GM18507 (cell line): Measurements from ENCODE around the gene MTHFD2L.
"Not testable (repeated sequence)": the region's sequence is repeated elsewhere in the genome, so short reads cannot be mapped to it uniquely, and the experiment has no call there.

Experiments
- DNase-seq: peaks from one replicate; pipeline ENCODE4 v3.0.0; 2011; ENCODE audit warnings: low read depth; ENCODE audit not compliant: insufficient read length; ENCODE audit errors: extremely low spot score
- FAIRE-seq: peaks from 2 replicates; lab custom pipeline; 2011; peaks lifted over from hg19 to GRCh38; lab: Jason Lieb, UNC

The MTHFD2L gene

DNA sequence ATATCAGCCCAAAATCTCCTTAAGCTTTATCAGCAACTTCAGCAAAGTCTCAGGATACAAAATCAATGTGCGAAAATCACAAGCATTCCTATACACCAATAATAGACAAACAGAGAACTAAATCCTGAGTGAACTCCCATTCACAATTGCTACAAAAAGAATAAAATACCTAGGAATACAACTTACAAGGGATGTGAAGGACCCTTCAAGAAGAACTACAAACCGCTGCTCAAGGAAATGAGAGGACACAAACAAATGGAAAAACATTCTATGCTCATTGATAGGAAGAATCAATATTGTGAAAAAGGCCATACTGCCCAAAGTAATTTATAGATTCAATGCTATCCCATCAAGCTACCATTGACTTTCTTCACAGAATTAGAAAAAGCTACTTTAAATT, 27.1 kb upstream of the MTHFD2L start:
- FAIRE-seq, result not testable (repeated sequence)

DNA sequence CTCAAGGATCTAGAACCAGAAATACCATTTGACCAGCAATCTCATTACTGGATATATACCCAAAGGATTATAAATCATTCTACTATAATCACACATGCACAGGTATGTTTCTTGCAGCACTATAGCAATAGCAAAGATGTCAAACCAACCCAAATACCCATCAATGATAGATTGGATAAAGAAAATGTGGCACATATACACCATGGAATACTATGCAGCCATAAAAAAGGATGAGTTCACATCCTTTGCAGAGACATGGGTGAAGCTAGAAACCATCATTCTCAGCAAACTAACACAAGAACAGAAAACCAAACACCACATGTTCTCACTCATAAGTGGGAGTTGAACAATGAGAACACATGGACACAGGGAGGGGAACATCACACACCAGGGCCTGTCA, 25.7 kb upstream of the MTHFD2L start:
- not testable (repeated sequence) for DNase-seq, FAIRE-seq

More for the DNA sequence above, 27.1 kb upstream of the MTHFD2L start:
- not testable (repeated sequence) for DNase-seq

DNA sequence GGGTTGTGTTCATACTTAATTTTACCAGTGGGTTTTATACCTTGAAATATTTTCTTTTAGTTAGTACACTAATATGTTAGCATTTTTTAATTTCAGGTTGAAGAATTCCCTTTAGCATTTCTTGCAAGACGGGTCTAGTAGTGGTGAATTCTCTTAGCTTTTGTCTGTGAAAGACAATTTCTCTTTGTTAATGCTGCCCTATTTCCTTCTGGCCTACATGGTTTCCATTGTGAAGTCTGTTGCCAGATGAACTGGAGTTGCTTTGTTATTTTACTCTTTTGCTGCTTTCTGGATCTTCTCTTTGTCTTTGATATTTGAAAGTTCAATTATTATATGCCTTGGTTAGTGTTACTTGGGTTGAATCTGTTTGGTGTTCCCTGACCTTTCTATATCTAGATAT, 25.0 kb upstream of the MTHFD2L start:
- no peak for FAIRE-seq
- no peak for DNase-seq

DNA sequence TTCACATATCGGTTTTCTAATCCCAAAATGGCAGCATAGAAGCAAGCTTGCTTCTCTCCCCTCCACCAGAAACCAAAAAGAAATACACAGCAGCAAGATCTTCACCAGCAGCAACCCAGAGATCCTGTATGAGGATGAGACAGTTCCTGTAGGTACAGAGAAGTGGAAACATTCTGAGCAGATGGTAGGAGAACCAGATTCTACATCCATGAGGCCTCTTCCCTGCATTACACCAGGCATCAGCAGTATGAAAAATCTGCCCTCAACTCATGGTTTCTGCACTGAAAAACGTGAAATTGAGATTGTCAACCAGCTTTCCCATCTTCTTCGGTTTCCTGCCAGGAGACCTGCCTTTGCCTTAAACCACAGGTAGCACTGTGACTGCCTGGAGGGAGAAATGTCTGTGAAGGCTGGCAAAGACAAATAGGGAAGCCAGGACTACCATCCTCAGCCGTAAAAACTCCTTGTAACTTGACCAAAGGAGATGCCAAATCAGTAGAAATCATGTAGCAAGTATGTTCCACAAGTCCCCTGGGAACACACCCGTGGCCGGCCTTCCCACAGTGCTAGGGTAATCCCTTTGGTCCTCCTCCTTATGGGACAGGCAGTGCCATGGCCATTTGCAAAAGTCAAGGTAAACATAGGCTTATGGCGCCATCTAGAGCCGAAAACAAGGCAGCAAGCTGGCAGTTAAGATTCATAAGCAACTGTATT, 24.0 kb upstream of the MTHFD2L start:
- DNase-seq, result peak; percentile 2
- FAIRE-seq, result peak; percentile 80

DNA sequence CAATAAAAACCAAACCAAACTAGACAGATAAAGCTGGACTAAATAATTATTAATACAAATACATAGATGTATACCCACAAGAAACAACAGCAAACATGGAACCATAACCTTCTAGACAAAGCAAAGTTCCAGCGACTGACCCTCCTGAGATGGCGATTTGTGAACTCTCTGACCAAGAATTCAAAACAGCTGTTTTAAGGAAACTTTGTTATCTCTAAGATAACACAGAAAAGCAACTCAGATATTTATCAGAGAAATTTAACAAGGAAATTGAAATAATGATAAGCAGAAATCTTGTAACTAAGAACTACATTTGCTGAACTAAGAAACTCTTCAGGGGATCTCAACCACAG, 23.4 kb upstream of the MTHFD2L start:
- no peak for FAIRE-seq
- no peak for DNase-seq

DNA sequence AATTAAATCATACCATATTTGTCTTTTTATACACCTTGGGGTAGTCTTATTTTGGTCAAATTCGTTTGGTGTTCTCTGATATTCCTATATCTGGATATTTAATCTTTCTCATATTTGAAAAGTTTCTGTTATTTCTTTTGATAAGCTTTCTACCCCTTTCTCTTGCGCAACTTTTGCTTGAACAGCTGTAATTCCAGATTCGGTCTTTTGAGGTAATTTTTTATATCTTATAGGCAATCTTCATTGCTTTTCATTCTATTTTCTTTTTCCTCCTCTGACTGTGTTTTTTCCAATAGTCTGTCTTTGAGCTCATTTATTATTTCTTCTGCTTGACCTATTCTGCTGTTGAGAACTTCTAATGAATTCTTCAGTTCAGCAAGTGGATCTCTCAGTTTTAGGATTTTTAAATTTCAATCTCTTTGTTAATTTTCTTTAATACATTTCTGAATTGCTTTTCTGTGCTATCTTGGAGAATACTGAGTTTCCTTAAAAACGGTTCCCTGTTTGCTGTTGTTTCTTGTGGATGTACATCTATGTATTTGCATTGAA, 11.3 kb upstream of the MTHFD2L start:
- no peak for FAIRE-seq
- DNase-seq, result no peak

DNA sequence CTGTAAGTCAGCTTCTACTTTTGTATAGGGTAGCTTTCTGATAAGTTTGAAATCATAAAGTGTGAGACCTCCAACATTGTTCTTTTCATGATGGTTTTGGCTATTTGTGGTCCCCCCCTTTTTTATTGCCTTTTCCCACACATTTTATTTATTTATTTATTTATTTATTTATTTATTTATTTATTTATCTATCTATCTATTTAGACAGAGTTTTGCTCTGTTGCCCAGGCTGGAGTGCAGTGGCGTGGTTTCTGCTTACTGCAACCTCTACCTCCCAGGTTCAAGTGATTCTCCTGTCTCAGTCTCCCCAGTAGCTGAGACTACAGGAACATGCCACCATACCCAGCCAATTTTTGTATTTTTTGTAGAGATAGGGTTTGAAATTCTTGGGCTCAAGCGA, 9.7 kb upstream of the MTHFD2L start:
- FAIRE-seq, result no peak
- no peak for DNase-seq

DNA sequence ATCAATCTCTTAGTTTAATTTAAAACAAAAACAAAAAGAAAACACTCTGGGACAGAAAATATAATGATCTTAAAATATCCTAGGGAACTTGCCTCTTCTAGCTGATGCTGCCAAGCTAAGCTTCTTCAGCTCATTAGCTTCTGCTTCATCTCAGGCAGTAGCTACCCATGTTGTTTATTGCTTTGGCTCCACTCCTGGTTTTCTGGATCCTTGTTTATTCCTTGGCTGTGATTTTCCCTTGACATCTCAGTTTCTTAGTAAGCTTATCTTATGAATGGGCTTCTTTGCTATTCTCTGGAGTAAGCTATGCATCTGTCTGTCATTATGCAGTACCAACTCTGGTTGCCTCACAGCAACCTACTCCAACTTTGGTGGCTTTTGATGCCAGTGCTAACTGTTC, 5.1 kb upstream of the MTHFD2L start:
- FAIRE-seq, result peak; percentile 39
- DNase-seq, result no peak

DNA sequence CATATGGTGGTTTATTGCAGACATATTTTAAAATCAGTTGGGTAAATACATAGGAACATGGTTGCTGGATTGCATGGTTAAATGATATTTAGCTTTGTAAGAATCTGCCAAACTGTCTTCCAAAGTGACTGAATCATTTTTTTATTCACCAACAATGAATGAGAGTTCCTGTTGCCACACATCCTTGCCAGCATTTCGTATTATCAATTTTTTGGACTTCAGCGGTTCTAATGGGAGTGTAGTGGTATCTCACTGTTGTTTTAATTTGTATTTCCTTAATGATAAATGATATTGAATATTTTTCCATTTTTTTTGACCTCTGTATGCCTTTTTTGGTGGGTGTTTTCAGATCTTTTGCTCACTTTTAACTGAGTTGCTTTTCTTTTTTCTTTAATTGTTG, 1.4 kb upstream of the MTHFD2L start:
- DNase-seq (no peak), FAIRE-seq (peak; percentile 5)

DNA sequence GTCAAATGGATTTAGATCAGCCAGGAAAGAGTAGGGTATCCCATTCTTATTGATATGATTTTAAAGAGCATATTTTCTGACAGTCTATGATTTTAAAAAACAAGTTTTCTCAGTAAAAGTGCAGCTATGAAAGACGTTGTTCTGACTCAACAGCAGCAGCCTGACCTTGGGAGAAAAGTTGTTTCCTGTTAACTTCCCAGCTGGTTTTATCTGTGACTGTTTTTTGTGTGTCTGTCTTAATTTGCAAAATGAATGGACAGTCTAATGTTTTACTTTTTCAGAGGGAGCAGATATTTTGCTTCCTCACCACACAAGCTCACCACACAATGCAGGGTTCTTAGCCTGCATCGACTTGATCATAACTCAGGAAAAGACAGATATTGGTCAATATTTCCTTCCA, 764 bp upstream of the MTHFD2L start:
- DNase-seq (no peak), FAIRE-seq (peak; percentile 60)

DNA sequence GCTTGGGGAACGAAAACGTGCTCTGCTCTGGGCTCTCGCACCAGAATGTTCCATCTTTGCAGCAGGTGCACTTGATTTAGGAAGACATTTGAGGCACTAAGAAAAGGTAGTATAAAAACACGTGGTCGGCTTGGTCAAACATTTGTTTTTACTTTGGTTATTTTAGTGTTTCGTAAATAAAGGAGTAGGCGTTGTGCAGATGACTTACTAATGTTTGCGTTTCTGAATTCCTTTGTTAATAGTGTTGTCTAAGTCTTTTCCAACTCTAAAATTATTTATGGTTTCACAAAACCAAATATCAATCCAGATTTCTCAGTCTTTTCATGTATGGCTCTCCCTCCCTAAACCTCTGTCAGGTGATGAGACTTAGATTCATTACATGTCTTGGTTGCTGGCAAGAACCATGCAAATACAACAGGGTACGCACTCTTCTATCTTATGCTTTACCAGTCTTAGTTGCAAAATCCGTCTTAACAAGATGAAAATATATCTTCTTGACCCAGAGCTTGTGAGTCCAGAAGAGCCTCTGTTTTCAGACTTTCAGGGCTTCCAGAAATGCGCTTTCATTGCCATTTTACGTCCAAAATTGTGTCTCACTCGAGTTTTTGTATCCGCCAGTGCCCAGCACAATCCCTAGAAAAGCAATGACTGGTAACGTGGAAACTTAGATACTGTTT, 686 bp downstream of the MTHFD2L start:
- DNase-seq (no peak), FAIRE-seq (peak; percentile 56)

DNA sequence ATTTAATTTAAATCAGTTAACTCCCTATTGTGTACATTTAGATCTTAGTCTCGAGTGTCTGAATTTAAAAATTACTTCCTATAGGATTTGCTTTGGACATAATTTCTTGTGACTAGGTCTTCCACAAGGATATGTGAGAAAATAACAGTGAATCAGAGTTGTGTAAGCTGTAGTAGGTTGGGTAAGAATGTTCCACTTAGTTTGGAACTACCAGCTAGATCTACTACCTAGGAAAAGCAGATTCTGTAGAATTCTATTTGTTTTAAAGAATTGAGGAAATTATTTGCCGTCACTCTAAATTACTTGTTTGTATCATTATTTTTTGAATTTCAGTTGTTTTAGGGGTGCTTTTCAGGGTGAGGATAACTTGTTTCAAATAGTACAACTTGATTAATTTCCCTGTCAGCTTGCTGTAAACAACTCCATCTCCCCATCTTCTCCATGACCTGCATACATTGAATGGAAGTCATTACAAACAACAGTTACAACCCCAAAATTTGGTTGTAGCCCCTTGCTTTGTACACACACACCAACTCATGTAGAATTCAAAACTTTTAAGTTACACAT, 1.3 kb downstream of the MTHFD2L start:
- DNase-seq, result no peak
- FAIRE-seq, result peak; percentile 61

DNA sequence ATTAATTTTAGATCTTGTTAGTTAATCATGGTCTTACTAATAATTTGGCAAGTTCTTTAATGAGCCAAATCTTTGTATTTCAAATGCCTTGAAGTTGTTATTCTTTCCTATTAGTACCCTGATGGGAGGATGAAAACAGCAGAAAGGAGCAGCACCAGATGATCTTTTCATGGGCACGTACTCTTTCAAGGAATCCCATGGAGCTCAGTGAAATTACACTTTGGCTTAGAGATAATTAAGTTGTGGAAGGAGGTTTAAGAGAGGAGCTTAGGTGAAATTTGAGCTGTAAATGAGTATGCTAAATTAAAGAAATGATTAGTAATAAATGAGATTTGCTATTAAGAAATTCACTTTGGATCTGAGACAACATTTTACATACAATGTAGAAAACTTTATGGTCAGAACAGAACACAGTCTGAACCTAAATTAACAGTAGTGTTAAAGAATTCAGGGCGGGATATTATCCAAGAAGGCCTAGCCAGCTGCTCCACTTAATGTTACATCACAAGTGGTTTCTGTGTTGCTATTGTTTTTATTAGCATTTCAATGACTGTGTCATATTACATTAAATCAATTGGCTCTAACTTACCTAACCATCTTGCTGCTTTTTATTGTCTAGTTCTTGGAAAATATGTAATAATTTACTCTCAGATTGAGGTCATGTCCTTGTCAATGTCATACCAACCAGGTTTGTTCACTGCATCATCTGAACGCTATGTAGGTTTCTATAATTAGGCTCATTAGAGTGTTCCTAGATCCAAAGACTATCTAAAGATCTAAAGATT, 3.9 kb downstream of the MTHFD2L start:
- DNase-seq (no peak), FAIRE-seq (no peak)

DNA sequence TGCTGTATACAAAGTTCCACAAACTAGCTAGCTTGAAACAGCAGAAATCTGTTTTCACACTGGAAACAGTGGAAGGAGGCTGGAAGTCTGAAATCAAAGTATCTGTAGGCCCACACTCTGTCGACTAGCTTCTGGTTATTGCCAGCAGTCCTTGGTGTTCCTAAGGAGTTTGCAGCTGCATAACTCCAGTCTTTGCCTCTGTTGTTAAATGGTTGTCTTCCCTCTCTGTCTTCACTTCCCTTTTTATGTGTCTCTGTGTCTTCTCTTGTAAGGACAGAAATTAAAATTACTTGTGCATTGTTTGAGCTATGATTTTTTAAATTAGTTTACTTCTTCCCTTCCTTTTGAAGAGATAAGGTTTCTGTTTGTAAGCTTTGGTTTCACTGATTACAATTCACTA, 8.2 kb downstream of the MTHFD2L start:
- peak; percentile 29 for FAIRE-seq
- DNase-seq, result no peak

DNA sequence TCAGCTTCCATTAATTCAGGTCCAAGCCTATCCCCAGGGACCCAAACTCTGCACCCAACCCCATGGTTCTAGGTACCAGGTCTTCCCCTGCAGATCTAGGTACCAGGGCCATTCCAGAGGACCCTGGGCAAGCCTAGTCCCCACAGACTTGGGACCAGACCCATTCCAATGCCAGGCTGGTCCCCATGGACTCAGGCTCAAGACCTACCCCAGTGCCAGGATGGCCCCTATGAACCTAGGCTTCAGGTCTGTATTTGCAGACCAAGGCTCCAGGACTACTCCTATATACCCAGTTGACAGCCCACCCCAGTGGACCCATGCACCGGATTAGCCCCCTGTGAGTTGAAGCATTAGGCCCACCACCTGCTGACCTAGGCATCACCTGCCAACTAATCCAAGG, 8.9 kb downstream of the MTHFD2L start:
- DNase-seq, result no peak
- FAIRE-seq, result no peak

DNA sequence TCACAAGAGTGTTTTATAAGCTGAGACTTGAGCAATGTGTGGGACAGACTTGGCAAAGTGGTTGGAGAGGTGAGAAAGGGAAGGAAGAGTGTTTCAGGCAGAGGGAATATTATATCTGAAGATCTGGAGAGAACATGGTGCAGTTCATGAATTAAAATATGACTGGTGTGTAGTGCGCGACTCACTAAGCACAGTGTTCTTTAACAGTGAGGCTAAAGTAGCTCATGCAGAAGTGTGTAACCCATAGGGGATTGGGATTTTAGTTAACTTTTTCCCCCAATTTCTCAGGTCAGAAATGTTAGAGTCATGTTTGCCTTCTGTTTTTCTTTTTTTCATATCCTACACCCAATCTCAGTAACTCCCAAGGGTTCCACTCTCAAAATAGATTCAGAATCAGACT, 9.7 kb downstream of the MTHFD2L start:
- FAIRE-seq (no peak), DNase-seq (no peak)

DNA sequence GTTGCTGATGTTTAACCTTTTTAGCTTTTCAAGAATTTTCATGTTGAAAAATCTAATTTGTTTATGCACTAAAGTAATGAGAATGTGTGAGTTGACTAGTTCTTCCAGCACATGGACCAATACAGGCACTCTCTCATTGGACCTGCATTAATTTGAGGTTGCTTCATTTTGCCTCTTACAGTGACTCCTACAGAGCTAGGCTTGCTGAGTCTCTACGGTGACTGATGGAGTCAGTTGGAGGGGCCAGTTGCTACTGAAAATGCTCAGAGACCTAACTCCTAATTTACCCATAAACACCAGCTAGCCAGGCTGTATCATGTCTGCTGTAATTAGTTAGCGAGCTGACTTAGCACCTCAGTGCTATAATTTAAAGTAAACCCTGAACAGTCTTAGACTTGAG, 10.9 kb downstream of the MTHFD2L start:
- DNase-seq (no peak), FAIRE-seq (no peak)

DNA sequence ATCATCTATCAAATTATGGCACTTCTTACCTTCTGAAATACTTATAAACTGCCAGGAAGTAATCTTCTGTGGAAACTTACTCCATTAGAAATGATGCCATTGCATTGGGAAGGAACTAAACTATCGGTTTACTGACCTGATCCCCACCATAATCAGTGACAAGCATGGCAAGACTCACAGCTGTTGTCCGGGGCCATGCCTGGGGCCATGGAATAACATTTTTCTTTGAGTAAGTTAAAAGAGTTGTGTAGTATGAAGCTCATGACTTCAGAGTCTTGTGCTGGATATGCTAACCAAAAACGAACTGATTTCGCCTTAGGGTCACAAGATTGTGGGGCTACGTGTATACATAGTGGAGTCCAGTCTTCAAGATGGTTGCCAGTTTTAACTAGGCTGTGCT, 15.4 kb downstream of the MTHFD2L start:
- no peak for FAIRE-seq

DNA sequence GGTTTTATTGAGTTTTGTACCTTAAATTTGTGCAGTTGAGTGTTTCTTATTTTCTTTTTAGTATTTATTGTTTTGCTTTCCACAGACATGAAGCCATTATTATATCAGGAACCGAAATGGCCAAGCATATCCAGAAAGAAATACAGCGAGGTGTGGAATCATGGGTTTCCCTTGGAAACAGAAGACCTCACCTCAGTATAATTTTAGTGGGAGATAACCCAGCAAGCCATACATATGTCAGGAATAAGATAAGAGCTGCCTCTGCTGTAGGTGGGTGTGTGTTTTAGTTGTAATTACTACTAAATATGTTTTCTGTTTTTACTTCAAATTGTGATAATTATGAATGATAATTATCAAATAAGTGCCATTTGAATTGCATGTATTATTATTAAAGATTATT, 16.5 kb downstream of the MTHFD2L start:
- FAIRE-seq, result no peak

More for the DNA sequence above, 15.4 kb downstream of the MTHFD2L start:
- DNase-seq, result no peak

DNA sequence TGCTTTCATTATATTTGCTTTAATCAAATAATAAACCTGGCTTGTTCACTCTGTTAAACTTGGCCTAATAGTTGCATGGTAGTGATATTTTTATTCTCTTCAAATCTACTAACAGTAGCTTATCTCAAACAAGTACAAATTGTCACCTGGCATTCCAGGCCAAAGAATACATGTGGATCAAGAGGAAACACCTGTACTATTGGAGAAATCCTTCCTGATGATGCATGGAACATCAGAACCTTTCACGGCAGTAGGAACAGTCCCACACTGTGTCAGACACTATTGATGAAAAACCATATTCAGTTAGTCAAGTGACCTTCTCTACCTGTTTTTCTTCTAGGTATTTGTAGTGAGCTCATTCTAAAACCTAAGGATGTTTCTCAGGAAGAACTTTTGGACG, 17.0 kb downstream of the MTHFD2L start:
- no peak for FAIRE-seq
- DNase-seq, result no peak

More for the DNA sequence above, 16.5 kb downstream of the MTHFD2L start:
- no peak for DNase-seq
